Mammary epithelial cell (primary cell): Measurements from ENCODE around the gene LRRC72.

Experiments used
- CTCF ChIP-seq, 2 donors: IDR thresholded peaks in 1 of 2; conservative IDR thresholded peaks in 1 of 2; 2 replicates each; pipeline ENCODE4 v1.5.1; 2011 to 2012; ENCODE audit warnings: inconsistent platforms in 2 of 2, low read length in 2 of 2, mild to moderate bottlenecking in 2 of 2, control low read depth in 1 of 2, low read depth in 1 of 2; ENCODE audit not compliant: insufficient read depth in 1 of 2; ENCODE audit errors: extremely low read depth in 1 of 2
- EZH2 ChIP-seq: IDR thresholded peaks from 2 replicates; pipeline ENCODE4 v1.6.1; 2012; ENCODE audit warnings: low read length, inconsistent platforms, borderline replicate concordance

DNA sequence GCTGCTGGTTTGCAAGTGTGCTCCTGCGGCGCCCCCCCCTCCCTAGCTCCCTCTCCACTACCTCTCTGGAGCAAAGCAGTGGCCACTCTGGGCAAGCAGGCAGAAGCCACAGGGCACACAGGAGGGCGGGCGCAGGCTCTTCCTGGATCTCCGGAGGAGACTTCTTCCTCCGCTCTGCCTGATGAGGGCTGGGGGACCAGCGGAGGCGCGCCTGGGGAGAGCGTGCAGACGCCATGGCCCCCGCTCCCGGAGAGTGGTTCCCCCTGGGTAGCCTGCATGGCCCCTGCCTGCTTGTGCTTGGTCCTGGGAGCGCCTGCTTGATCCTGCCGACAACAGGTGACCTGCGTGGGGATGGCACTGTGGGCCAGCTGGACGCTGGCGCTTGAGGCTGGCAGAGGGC is 89.9 kb downstream of the LRRC72 start:
- no peak for TF ChIP-seq EZH2
- TF ChIP-seq CTCF (conservative IDR thresholded peaks at IDR 0.05 in 1 of 2, IDR thresholded peaks at IDR 0.05 in 1 of 2; ENCODE audit: extremely low read depth in 1 of 2, insufficient read depth in 1 of 2, low read depth in 1 of 2, low read length in 2 of 2): no peak
